AG04450 (cell line): ENCODE results near the gene TSPO2. TPM values are rescaled to one million over a fixed set of nuclear protein-coding genes. Genes with fewer than 3 reads are reported as not detected.

ENCODE experiments used
- CTCF ChIA-PET: fragments of 300-600, 350-600 bp; formaldehyde crosslinking; extraction: SDS; loops from one replicate; lab custom pipeline; 2022; ENCODE audit warnings: antibody characterized with exemption, inconsistent platforms; lab: Charles Lee
- POLR2A ChIA-PET: fragments of 350-600 bp; formaldehyde crosslinking; extraction: SDS; loops from one replicate; lab custom pipeline; 2021; ENCODE audit warnings: antibody characterized with exemption, inconsistent platforms; lab: Yijun Ruan, JAX
- DNase-seq: peaks from one replicate; pipeline ENCODE4 v3.0.0-alpha.2; 2011; ENCODE audit warnings: low read depth, low spot score
- H3K27ac ChIP-seq: one replicate; pipeline ENCODE4 v1.5.1; 2012; ENCODE audit warnings: low read depth, low read length, control low read depth
- H3K27me3 ChIP-seq: one replicate; pipeline ENCODE4 v1.6.0; 2012; ENCODE audit warnings: low read length; ENCODE audit not compliant: control insufficient read depth, insufficient read depth
- H3K4me3 ChIP-seq: 2 replicates; pipeline ENCODE4 v1.5.1; 2011; ENCODE audit warnings: mild to moderate bottlenecking, low read depth, low read length, control low read depth
- H3K9me3 ChIP-seq: 2 replicates; pipeline ENCODE4 v1.5.1; 2012; ENCODE audit warnings: low read length; ENCODE audit not compliant: control insufficient read depth, insufficient read depth
- polyA plus RNA-seq: library from polyadenylated mRNA; depleted of rRNA; stranded (reverse); fragments of >200 nt; gene quantifications from 2 replicates; pipeline ENCODE4 v1.2.3, GENCODE V29; 2011
- TF ChIP-seq, protein P1 (sequence below): IDR thresholded peaks from 2 replicates; pipeline ENCODE4 v1.5.1; 2011; ENCODE audit warnings: low read depth, low read length, control low read depth, inconsistent platforms

The TSPO2 gene
- polyA plus RNA-seq, 1 experiment, result not detected

DNA sequence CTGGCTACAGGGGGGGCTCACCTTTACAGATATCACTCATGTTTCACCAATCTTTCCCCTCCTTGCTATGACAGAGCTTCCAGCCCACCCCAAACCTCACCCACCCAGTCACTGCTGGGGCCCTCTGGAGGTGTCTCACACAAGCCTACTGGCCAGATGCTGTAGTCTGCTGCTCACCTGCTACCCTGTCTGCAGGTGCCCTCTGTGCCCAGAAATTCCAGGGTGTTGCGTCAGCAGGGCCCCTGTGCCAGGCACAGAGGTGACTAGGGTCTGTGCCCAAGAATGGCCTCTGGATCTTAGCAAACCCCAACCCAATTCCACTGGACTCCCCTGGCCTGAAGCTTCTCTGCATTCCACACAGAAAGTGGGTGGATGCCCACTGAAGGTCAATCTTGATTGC is 24.6 kb upstream of the TSPO2 start:
- TF ChIP-seq, protein P1, sequence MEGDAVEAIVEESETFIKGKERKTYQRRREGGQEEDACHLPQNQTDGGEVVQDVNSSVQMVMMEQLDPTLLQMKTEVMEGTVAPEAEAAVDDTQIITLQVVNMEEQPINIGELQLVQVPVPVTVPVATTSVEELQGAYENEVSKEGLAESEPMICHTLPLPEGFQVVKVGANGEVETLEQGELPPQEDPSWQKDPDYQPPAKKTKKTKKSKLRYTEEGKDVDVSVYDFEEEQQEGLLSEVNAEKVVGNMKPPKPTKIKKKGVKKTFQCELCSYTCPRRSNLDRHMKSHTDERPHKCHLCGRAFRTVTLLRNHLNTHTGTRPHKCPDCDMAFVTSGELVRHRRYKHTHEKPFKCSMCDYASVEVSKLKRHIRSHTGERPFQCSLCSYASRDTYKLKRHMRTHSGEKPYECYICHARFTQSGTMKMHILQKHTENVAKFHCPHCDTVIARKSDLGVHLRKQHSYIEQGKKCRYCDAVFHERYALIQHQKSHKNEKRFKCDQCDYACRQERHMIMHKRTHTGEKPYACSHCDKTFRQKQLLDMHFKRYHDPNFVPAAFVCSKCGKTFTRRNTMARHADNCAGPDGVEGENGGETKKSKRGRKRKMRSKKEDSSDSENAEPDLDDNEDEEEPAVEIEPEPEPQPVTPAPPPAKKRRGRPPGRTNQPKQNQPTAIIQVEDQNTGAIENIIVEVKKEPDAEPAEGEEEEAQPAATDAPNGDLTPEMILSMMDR, result no peak
- no peak for DNase-seq
- CTCF ChIA-PET, result interaction anchor here (1.1 to 2.3 kb wide), 2 partner anchors 10 to 13 kb away, joined by 3 to 13 read pairs; no protein-coding TSS in a partner anchor
- POLR2A ChIA-PET, result no interaction called here
- H3K27me3 ChIP-seq, result peaks cover 5% of the 10 kb centered on the region
- H3K4me3 ChIP-seq, result no peak overlapping the region
- no peak overlapping the region for H3K27ac ChIP-seq
- H3K9me3 ChIP-seq, result no peaks in the 10 kb centered on the region

DNA sequence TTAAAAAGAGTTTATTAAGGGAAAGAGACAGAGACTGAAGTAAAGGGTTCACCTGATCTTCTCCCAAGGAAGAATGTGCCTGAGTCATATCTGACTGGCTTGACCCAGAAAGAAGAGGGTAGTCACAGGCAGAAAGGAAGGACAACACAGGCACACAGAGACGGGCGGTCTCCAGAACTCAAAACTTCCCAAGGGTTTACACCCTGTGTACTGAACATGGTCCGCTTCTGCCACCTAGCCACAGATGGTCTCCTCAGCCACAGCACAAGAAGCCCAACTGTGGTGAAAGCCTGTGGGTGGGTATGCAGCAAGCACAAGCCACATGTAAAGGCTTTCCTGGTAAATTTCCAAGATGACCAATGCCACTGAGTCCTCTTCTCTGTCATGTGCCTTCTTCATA is 20.4 kb upstream of the TSPO2 start:
- Histone ChIP-seq H3K9me3 (no peaks in the 10 kb centered on the region), H3K27me3 (peaks cover 5% of the 10 kb centered on the region), H3K4me3 (no peak overlapping the region), H3K27ac (no peak overlapping the region)
- ChIA-PET CTCF (interaction anchor here (0.6 to 1.2 kb wide), 2 partner anchors 17 to 82 kb away, joined by 3 to 5 read pairs; partner anchors contain the start of gene UNC5CL), POLR2A (no interaction called here)
- TF ChIP-seq, protein P1, result peak; percentile 45
- no peak for DNase-seq

DNA sequence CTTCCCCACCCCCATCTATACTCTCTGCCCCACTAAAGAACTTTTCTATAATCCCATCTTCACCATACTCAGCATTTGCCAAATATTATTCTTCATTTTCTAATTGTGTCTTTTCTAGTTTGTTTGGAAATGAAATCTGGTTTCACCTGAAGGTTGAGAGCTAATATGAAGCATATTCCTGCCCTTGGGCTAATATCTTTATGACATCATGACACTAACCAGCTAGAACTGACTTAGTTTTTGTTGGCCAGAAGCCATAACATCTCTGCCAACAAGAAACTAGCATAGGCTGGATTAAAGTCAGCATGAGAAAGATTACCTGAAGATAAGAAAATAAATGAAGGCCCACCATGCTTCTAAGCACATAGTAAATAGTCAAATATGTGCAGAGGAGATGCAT is 20.0 kb upstream of the TSPO2 start:
- H3K9me3 ChIP-seq, result no peaks in the 10 kb centered on the region
- no peak overlapping the region for H3K4me3 ChIP-seq
- no peak for DNase-seq
- CTCF ChIA-PET, result interaction anchor here (0.6 to 10.3 kb wide), 3 partner anchors 17 to 127 kb away, joined by 3 to 183 read pairs (median 5); partner anchors contain the start of gene UNC5CL
- no peak overlapping the region for H3K27ac ChIP-seq
- TF ChIP-seq, protein P1, result no peak
- peaks cover 5% of the 10 kb centered on the region for H3K27me3 ChIP-seq
- POLR2A ChIA-PET, result no interaction called here

DNA sequence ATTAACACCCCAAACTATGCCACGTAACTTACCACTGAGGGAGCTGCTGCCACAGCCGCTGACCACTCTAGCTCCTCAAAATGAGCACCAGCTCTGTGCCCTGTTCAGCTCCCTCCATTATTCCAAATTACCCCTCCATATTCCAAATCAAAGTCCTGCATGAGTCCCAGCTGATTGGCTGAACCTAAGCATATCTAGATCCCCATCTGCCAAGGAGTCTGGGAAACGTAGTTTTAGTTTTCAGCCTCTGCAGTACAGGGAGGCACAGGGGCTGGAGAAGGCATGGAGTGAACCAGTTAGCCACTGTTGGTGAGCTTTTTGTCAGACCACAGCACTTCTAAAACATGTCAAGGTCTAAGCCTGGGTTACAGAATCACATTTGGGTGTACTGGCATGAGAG is 19.2 kb upstream of the TSPO2 start:
- DNase-seq, result no peak
- TF ChIP-seq, protein P1, result no peak
- no peaks in the 10 kb centered on the region for H3K27me3 ChIP-seq
- no peaks in the 10 kb centered on the region for H3K9me3 ChIP-seq
- POLR2A ChIA-PET, result no interaction called here
- H3K4me3 ChIP-seq, result no peak overlapping the region
- CTCF ChIA-PET, result interaction anchor here (1.0 to 10.3 kb wide), 2 partner anchors 16 to 128 kb away, joined by 5 to 183 read pairs; partner anchors contain the start of gene UNC5CL
- H3K27ac ChIP-seq, result no peak overlapping the region

DNA sequence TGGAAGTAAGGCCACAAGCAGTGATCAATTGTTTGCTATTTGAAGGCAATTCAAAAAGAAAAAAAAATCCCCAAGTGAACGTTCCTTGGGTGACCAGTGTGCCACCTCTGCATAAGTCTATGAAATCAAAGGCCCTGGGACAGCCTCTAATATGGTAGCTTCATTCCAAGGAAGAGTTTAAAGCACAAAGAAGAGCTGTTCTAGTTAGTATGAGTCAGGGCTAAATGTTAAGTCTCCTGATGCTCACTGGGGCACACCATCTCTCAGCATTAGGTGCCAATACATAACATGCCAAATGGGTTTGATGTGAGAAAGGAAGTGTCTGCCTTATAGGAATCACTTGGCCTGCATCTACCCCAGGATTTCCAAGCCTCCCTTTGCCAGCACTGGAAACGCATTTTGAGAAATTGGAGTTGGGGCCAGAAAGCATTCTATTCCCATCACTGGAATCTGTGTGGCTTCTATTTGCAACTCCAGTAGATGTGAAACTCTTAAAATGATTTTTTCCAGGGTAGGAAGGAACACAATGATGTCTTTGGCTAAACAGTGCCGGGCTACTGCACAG is 16.2 kb upstream of the TSPO2 start:
- Histone ChIP-seq H3K27me3 (peaks cover 4% of the 10 kb centered on the region), H3K9me3 (no peaks in the 10 kb centered on the region), H3K4me3 (no peak overlapping the region), H3K27ac (no peak overlapping the region)
- CTCF ChIA-PET, result interaction anchor here (1.1 to 10.3 kb wide), 8 partner anchors 8 to 203 kb away, joined by 3 to 183 read pairs (median 12); no protein-coding TSS in a partner anchor
- TF ChIP-seq, protein P1, result no peak
- DNase-seq, result no peak
- POLR2A ChIA-PET, result no interaction called here
